Hepatocyte (in vitro differentiated cells): Measurements from ENCODE around the gene BMP7. TPM values are rescaled to one million over a fixed set of nuclear protein-coding genes. Genes with fewer than 3 reads are reported as not detected.

Source experiments
- DNase-seq: peaks from one replicate; pipeline ENCODE4 v3.0.0-alpha.2; 2016; ENCODE audit warnings: low spot score
- H2AFZ ChIP-seq: fragments of 200-600 bp; sonication (generic); 2 replicates; pipeline ENCODE4 v1.6.0; 2016; ENCODE audit warnings: antibody characterized with exemption, mild to moderate bottlenecking
- H3K27ac ChIP-seq: fragments of 200-600 bp; sonication (generic); 2 replicates; pipeline ENCODE4 v1.5.1; 2016; ENCODE audit warnings: mild to moderate bottlenecking
- H3K27me3 ChIP-seq: fragments of 200-600 bp; sonication (generic); 2 replicates; pipeline ENCODE4 v1.6.1; 2016
- H3K36me3 ChIP-seq: fragments of 200-600 bp; sonication (generic); replicated peaks from 2 replicates; pipeline ENCODE4 v1.5.1; 2016; ENCODE audit warnings: low read depth; ENCODE audit not compliant: insufficient read depth
- H3K4me1 ChIP-seq: fragments of 200-600 bp; sonication (generic); 2 replicates; pipeline ENCODE4 v1.5.1; 2016; ENCODE audit warnings: mild to moderate bottlenecking, moderate library complexity; ENCODE audit not compliant: insufficient read depth
- H3K4me2 ChIP-seq: fragments of 200-600 bp; sonication (generic); 2 replicates; pipeline ENCODE4 v1.6.0; 2016
- H3K4me3 ChIP-seq: fragments of 200-600 bp; sonication (generic); 2 replicates; pipeline ENCODE4 v1.5.1; 2016; ENCODE audit warnings: mild to moderate bottlenecking
- H3K79me2 ChIP-seq: fragments of 200-600 bp; sonication (generic); 2 replicates; pipeline ENCODE4 v1.6.0; 2017; ENCODE audit warnings: mild to moderate bottlenecking
- H3K9me2 ChIP-seq: fragments of 200-600 bp; sonication (generic); replicated peaks from 2 replicates; pipeline ENCODE4 v1.6.0; 2017; ENCODE audit warnings: mild to moderate bottlenecking; ENCODE audit not compliant: insufficient read depth
- H3K9me3 ChIP-seq: fragments of 200-600 bp; sonication (generic); 2 replicates; pipeline ENCODE4 v1.5.1; 2016; ENCODE audit warnings: low read depth, mild to moderate bottlenecking
- H4K20me1 ChIP-seq: fragments of 200-600 bp; sonication (generic); 2 replicates; pipeline ENCODE4 v1.6.0; 2016; ENCODE audit warnings: mild to moderate bottlenecking; ENCODE audit not compliant: insufficient read depth, poor library complexity, severe bottlenecking
- EZH2 ChIP-seq: fragments of 200-600 bp; sonication (generic); IDR thresholded peaks from 2 replicates; pipeline ENCODE4 v1.6.1; 2016; ENCODE audit warnings: antibody characterized with exemption, mild to moderate bottlenecking, borderline replicate concordance
- EZH2phosphoT487 ChIP-seq: fragments of 200-600 bp; sonication (generic); IDR thresholded peaks from one replicate; pipeline ENCODE4 v1.6.1; 2018; ENCODE audit warnings: antibody characterized with exemption, mild to moderate bottlenecking, low read depth, moderate library complexity; ENCODE audit not compliant: unreplicated experiment, severe bottlenecking
- WGBS: methylation state at CpG from one replicate; pipeline ENCODE4 v1.1.6; 2016; ENCODE audit warnings: low lambda C conversion rate; ENCODE audit errors: missing lambda C conversion rate; 5-methylcytosine and 5-hydroxymethylcytosine counted together
- polyA plus RNA-seq: library from polyadenylated mRNA; unstranded; fragments of >200 nt; fragmentation: Nextera tagmentation; extraction: Ambion mirVana; gene quantifications from 2 replicates; pipeline ENCODE4 v1.2.1, GENCODE V29; 2016
- total RNA-seq: library from RNA; depleted of rRNA; stranded (reverse); fragments of >200 nt; gene quantifications from 2 replicates; pipeline ENCODE4 v1.2.3, GENCODE V29; 2014
- TF ChIP-seq, protein P1 (sequence below): fragments of 200-600 bp; sonication (generic); IDR thresholded peaks from 2 replicates; pipeline ENCODE4 v1.5.1; 2016; ENCODE audit warnings: antibody characterized with exemption, mild to moderate bottlenecking; ENCODE audit not compliant: poor library complexity

BMP7 gene
- total and polyA plus RNA-seq, 2 experiments from 2014 or later: 9.1 to 14.8 TPM

DNA sequence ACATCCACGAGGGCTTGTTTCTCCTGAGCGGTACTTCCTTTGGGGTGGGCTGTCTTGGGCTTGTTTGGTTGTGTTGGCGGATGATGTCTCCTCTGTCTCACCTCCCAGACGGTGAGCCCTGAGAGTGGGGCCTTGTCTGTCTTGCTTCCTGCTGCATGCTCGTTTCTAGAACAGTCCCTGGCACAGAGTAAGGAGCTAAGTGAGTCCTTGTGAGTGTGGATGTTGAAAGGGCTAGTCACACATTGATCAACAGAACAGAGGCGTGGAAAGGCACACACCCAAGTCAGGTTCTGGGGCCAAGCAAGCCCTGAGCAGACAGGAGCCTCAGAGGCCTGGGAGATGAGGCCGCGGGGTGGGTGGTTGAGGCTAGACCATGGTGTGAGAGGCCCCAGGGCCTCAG lies 111.0 kb downstream of the BMP7 start:
- no peaks in the 10 kb centered on the region for H3K9me2 ChIP-seq
- TF ChIP-seq EZH2: no peak
- TF ChIP-seq, protein P1, sequence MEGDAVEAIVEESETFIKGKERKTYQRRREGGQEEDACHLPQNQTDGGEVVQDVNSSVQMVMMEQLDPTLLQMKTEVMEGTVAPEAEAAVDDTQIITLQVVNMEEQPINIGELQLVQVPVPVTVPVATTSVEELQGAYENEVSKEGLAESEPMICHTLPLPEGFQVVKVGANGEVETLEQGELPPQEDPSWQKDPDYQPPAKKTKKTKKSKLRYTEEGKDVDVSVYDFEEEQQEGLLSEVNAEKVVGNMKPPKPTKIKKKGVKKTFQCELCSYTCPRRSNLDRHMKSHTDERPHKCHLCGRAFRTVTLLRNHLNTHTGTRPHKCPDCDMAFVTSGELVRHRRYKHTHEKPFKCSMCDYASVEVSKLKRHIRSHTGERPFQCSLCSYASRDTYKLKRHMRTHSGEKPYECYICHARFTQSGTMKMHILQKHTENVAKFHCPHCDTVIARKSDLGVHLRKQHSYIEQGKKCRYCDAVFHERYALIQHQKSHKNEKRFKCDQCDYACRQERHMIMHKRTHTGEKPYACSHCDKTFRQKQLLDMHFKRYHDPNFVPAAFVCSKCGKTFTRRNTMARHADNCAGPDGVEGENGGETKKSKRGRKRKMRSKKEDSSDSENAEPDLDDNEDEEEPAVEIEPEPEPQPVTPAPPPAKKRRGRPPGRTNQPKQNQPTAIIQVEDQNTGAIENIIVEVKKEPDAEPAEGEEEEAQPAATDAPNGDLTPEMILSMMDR: no peak
- TF ChIP-seq EZH2phosphoT487: no peak
- no peak overlapping the region for H3K4me3 ChIP-seq
- WGBS: 79% methylated on average over 8 of the region's 8 CpGs
- no peaks in the 10 kb centered on the region for H4K20me1 ChIP-seq
- no peaks in the 10 kb centered on the region for H3K27me3 ChIP-seq
- no peak for DNase-seq
- H3K79me2 ChIP-seq: no peaks in the 10 kb centered on the region
- H3K4me2 ChIP-seq: no peak overlapping the region
- no peak overlapping the region for H2AFZ ChIP-seq
- H3K27ac ChIP-seq: peak overlapping the region; percentile 18
- H3K9me3 ChIP-seq: no peaks in the 10 kb centered on the region
- no peaks in the 10 kb centered on the region for H3K36me3 ChIP-seq
- H3K4me1 ChIP-seq: no peaks in the 10 kb centered on the region

DNA sequence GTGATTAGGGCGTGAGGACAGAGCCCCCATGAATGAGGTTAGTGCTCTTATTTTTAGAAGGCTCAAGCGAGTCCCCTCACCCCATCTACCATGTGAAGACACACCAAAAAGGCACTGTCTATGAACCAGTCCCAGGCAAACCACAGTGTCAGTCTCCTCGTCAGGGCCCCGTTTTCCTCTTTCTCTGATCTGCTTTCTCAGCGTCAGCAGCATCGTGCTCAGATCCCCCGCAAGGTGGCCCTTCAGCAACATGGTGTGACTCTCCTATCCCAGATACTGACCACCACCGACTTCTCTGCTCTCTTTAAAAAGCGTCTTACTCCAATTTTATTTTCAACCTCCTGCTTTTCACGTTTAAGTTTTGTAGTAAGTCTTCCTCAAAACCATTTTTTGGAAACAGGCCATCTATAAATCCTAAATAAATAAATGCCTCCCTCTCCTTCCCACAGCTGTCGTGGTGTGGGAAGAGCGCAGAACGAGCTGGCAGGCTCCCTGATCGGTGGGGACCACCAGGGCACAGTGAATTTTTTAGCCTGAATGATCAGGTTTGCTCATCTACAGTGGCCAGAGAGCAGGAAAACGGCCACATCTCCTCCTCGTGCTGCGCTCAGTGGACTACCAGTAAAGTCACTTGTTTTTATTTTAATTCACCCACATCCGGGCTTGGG lies 113.1 kb downstream of the BMP7 start:
- Histone ChIP-seq H3K4me1 (no peaks in the 10 kb centered on the region), H3K9me3 (no peaks in the 10 kb centered on the region), H3K9me2 (no peaks in the 10 kb centered on the region), H2AFZ (no peak overlapping the region), H3K4me3 (no peak overlapping the region), H3K36me3 (no peaks in the 10 kb centered on the region), H3K4me2 (no peak overlapping the region), H3K27ac (peak overlapping the region; percentile 23), H4K20me1 (no peaks in the 10 kb centered on the region), H3K27me3 (no peaks in the 10 kb centered on the region), H3K79me2 (no peaks in the 10 kb centered on the region)
- DNase-seq: no peak
- TF ChIP-seq EZH2phosphoT487: no peak
- TF ChIP-seq, protein P1: no peak
- TF ChIP-seq EZH2: no peak
- WGBS: 65% methylated on average over 18 of the region's 18 CpGs

DNA sequence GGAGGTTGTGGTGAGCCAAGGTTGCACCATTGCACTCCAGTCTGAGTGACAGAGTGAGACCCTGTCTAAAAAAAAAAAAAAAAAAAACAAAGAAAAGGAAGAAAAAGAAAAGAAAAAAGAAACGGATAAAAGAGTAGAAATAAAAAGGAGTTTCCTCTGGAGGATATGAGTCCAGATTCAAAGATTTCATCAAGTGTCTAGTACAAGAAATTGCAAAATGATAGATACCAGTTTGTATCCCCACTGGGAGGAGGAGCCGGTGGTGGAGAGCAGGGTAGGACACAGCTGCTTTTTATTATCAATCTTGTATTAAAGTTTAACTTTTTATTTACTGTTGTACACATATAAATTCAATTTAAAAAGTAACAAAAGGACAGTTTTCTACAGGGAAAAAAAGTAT lies 113.9 kb downstream of the BMP7 start:
- no peaks in the 10 kb centered on the region for H3K36me3 ChIP-seq
- H3K9me2 ChIP-seq: no peaks in the 10 kb centered on the region
- H3K4me2 ChIP-seq: no peak overlapping the region
- no peak for DNase-seq
- no peaks in the 10 kb centered on the region for H3K27me3 ChIP-seq
- TF ChIP-seq EZH2phosphoT487 (no peak), EZH2 (no peak)
- TF ChIP-seq, protein P1: no peak
- H3K27ac ChIP-seq: no peak overlapping the region
- H3K4me3 ChIP-seq: no peak overlapping the region
- WGBS: 71% methylated on average over 2 of the region's 2 CpGs
- H2AFZ ChIP-seq: no peak overlapping the region
- H3K4me1 ChIP-seq: peaks cover 5% of the 10 kb centered on the region
- no peaks in the 10 kb centered on the region for H3K9me3 ChIP-seq
- H4K20me1 ChIP-seq: no peaks in the 10 kb centered on the region
- H3K79me2 ChIP-seq: no peaks in the 10 kb centered on the region

DNA sequence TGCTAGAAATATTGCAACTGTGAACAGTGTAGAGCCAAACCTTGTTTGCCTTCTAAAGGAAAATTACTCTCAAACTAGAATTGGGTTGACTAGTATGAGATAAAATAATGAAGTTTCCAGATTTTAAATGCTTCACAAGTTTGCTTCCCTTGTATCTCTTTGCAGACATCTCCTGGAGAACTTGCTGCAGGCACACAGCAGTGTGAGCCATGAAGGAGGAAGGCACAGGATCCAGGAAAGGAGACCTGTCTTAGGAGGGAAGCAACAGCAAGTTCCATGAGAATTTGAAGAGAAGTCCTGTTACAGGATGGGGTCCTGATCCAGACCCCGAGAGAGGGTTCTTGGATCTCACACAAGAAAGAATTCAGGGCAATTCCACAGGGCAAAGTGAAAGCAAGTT lies 115.9 kb downstream of the BMP7 start:
- 89% methylated on average over 1 of the region's 1 CpG for WGBS
- H3K4me2 ChIP-seq: no peak overlapping the region
- no peaks in the 10 kb centered on the region for H3K27me3 ChIP-seq
- no peak for DNase-seq
- no peaks in the 10 kb centered on the region for H3K9me3 ChIP-seq
- no peak overlapping the region for H3K27ac ChIP-seq
- H2AFZ ChIP-seq: no peak overlapping the region
- H3K9me2 ChIP-seq: no peaks in the 10 kb centered on the region
- no peaks in the 10 kb centered on the region for H3K79me2 ChIP-seq
- H3K4me3 ChIP-seq: no peak overlapping the region
- H3K36me3 ChIP-seq: no peaks in the 10 kb centered on the region
- peaks cover 6% of the 10 kb centered on the region for H3K4me1 ChIP-seq
- no peaks in the 10 kb centered on the region for H4K20me1 ChIP-seq
- no peak for TF ChIP-seq EZH2phosphoT487
- TF ChIP-seq, protein P1: no peak
